Right ventricle myocardium inferior (tissue), 1 donor: ENCODE data around the gene DNAJC16. TPM values are rescaled to one million over a fixed set of nuclear protein-coding genes. Genes with fewer than 3 reads are reported as not detected.
A peak's percentile ranks its signal among the peaks of the same experiment; 100 is the strongest.
"Not testable (repeated sequence)": the region's sequence is repeated elsewhere in the genome, so short reads cannot be mapped to it uniquely, and the experiment has no call there.

Experiments
- ATAC-seq: fragments of 200-7000 bp; cut with Tn5 transposase; one replicate; pipeline ENCODE4 v1.9.1; 2020; ENCODE audit warnings: mild to moderate bottlenecking, moderate library complexity
- DNase-seq: peaks from one replicate; pipeline ENCODE4 v3.0.0; 2021; ENCODE audit errors: missing footprints
- intact Hi-C: fragments of 100-400 bp; cut with DNase I; formaldehyde crosslinking; loops from one replicate; pipeline ENCODE4 v1.11.0; 2022
- total RNA-seq: library from RNA; stranded (reverse); fragmentation: NEBNext Ultra II Directional; extraction: Animal tissue kit (Norgen Biotek cat#: 25700); gene quantifications from one replicate; pipeline ENCODE4 v1.2.1, GENCODE V29; 2021
- donor health status: DM: no; HTN: yes; CAD: no; lungs with severe emphysema.

Gene DNAJC16
- total RNA-seq, 1 donor from 2014 or later: 14.6 TPM

GRCh38 chr1:15568387-15569073 is 41.9 kb downstream of the DNAJC16 start:
- ATAC-seq: no peak
- no peak for DNase-seq
- intact Hi-C loops: no loop called here

GRCh38 chr1:15570861-15571260 is 44.2 kb downstream of the DNAJC16 start:
- ATAC-seq: no peak
- intact Hi-C loops: no loop called here
- no peak for DNase-seq

DNA sequence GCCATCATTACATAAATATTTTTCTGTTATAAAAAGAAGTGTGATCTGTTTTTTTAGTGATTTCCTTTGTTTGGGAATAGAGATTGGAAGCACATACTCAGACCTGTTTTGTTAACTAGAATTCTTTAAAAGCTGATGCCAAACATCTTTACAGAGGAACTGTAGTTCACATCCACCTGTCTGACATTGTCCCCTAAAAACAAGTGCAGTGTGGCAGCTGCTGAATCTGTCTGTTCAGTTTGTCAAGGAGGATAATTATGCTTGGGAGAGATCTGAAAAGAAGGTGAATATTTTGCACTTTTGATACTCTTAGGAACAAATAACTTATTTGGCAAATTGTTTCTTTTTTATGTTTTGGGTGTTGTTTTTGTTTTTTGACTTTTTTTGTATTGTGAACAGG is 44.6 kb downstream of the DNAJC16 start:
- ATAC-seq: no peak
- no peak for DNase-seq
- intact Hi-C loops: no loop called here

DNA sequence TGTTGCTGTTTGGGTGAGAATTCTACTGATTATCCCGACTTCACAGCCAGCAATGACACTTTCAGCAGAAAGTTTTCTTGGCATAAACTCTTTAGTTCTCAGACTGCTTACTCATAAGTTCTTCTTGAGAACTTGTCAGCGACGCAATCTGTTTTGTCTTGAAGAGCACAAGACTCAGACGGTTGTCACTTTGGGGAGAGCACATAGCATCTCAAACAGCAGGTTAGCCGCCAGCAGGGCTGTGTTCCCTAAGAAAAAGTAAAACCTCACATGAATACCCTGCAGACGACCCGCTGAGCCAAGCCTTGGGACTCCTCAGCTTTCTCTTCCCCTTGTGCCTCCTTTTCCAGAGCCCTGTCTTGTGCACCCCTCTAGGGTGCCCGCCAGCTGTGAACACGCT is 46.8 kb downstream of the DNAJC16 start:
- DNase-seq (no peak), ATAC-seq (no peak)
- intact Hi-C loops: no loop called here

DNA sequence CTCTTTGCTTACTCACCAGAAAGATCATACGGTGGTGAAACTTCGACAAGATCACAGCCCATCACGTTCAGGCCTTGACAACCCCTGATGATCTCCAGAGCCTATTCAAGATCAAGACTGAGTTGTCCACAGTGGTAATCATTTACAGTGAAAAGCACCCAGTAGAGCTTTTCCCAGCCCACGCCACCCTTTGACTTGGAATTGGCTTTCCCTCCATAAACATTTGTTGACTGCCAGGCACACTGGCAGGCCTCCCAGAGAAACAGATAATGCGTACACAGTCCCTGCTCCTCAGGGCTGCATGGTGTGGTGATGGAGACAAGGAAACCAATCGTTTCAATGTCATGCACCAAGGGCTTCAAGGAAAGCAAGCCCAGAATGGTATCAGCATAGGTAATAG is 48.1 kb downstream of the DNAJC16 start:
- intact Hi-C loops: no loop called here
- peak; percentile 53 for ATAC-seq
- no peak for DNase-seq

GRCh38 chr1:15575549-15576150 is 49.0 kb downstream of the DNAJC16 start:
- no peak for ATAC-seq
- DNase-seq: no peak
- intact Hi-C loops: no loop called here

GRCh38 chr1:15577691-15578090 is 51.0 kb downstream of the DNAJC16 start:
- ATAC-seq (no peak), DNase-seq (no peak)
- intact Hi-C loops: no loop called here

DNA sequence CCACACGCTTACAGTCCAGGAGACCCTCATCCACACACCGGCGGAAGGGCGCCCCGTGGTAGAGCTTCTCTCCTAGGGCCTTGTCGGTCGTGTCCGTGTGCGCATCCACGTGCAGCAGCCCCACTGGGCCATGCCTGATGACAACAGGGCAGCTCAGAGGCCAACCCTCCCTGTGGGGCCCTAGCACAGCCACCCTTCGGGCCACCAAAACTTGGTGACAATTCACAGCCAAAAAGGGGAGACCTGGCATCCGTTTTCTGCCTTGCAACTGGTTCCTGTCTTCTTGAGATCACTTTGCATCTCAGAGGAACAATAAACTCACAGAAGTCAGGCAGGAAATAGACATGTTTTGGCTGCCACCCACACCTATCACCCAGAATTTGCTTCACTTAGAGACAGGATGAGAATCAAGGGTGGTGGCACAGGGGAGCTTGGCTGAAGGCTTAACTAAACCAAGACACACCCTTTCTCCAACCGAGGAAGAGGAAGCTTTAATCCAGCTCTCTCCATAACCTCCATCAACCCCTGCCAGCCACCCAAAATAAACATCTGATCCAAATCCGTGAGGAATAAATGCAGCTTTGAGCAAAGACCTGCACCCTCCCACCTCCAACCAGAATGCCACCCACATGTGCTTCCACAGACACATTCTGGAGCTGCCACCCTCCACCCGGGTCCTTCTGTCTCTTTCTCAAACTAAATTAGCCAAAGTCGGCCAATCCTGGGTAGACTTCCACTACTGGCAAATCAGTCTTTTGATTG is 52.5 kb downstream of the DNAJC16 start:
- intact Hi-C loops: no loop called here
- ATAC-seq (no peak), DNase-seq (no peak)

DNA sequence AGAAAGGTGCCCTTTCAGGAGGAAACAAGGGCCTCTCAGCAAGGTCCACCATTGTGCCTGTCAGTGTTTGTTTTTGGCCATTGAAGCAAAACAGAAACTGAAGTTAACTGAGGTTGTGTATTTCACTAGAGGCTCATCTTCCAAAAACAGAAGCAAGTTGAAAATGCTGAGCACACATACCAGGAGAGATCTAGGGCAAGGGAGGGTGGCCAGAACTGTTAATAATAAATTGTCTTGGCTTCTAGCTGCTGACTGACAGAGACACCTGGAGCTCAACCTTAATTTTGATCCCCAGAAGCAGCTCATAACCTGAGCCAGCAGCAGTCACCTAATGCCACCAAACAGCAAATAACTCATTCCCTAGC is 53.0 kb downstream of the DNAJC16 start:
- ATAC-seq (no peak), DNase-seq (no peak)
- intact Hi-C loops: no loop called here

- ATAC-seq: peak; percentile 44
- intact Hi-C loops: no loop called here
- no peak for DNase-seq
Measured at GRCh38 chr1:15583016-15583706, 56.5 kb downstream of the DNAJC16 start.

DNA sequence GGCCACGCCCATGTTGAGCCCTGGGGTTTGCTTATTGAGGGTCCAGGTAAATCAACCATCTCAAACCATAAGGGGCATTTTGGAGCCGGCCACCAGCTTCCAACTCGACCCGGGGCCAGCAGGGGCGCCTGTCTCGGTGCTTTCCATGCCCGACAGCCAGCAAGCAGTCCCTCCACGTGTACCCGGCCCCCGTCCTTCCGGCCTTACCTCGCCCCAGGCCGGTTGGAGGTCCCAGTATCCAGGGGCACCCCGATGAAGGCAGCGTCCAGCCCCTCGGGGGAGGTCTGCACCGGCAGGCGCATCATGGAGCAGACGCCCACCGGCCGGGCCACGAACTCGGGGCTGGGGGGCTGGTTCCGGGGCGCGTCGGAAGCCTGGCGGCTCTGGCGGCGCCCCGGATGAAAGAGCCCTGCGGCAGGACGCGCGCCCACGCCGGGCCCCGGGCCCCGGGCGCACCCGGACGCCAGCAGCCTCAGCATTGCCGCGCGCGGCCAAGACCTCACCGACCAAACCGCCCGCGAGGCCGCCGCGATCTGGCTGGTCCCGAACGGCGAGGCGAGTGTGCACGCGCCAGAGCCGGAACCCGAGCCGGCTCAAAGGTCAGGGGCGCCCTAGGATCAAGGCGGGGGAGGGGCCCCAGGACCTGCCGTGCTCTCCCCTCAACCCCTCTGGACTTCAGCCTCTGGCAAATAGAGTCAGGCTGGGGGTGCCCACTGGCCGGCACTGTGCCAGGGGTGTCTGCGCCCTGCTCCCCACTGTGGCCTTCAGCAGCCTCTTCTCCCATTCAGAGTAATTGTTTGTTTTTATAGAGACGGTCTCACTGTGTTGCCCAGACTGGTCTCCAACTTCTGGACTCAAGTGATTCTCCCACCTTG is 58.1 kb downstream of the DNAJC16 start, which contains the start of gene AGMAT:
Gene AGMAT, minus strand, starts transcription at position 563 of the 875 bp plus-strand sequence. Its CDS starts 84 bp downstream, at position 479.
- intact Hi-C loops: no loop called here
- DNase-seq (no peak), ATAC-seq (peak; percentile 54)

- DNase-seq (no peak), ATAC-seq (no peak)
- intact Hi-C loops: no loop called here
Measured at GRCh38 chr1:15592285-15592684, 65.6 kb downstream of the DNAJC16 start.

GRCh38 chr1:15595809-15596617 is 69.4 kb downstream of the DNAJC16 start:
- ATAC-seq (no peak), DNase-seq (no peak)
- intact Hi-C loops: no loop called here

DNA sequence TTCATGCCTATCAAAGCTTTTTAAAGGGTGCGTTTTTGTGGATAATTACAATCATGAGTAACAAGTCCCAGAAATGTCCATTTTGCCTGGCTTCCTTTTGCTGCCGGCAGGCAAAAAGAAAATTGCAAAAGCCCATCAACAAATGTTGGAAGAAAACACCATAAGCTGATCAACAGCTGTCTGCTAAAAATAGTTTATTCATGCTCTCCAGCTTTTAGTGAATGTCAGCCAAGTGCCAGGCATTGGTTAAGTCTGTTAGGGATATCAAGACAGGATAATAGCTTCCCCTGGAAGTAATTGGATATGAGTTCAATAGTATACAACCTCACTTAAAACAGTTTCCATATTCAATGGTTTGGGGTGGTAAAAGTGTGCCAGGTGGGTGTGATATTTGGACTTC is 71.8 kb downstream of the DNAJC16 start:
- DNase-seq (no peak), ATAC-seq (no peak)
- intact Hi-C loops: no loop called here

- peak; percentile 98 for ATAC-seq
- intact Hi-C loops: loop anchor here (2.0 to 5.0 kb wide), 2 partner anchors 13 to 139 kb away; partner anchors contain the start of genes DDI2 and TMEM82
- DNase-seq: peak; percentile 100
Measured at GRCh38 chr1:15603050-15603965, 76.7 kb downstream of the DNAJC16 start.

- not testable (repeated sequence) for ATAC-seq, DNase-seq
- intact Hi-C loops: loop anchor here (2.0 to 5.0 kb wide), 2 partner anchors 13 to 138 kb away; partner anchors contain the start of genes DDI2 and TMEM82
Measured at GRCh38 chr1:15603966-15604282, 77.3 kb downstream of the DNAJC16 start.

- intact Hi-C loops: loop anchor here (5.0 kb wide), 1 partner anchor 138 kb away; the partner anchor contains the start of gene TMEM82
- not testable (repeated sequence) for DNase-seq, ATAC-seq
Measured at GRCh38 chr1:15604400-15604799, 77.8 kb downstream of the DNAJC16 start.
